Dermis blood vessel endothelial cell (primary cell): ENCODE data around the gene STX7. TPM values are rescaled to one million over a fixed set of nuclear protein-coding genes. Genes with fewer than 3 reads are reported as not detected.

Source experiments
- DNase-seq: peaks from one replicate; pipeline ENCODE4 v3.0.0; 2010
- total RNA-seq: library from RNA; depleted of rRNA; stranded (reverse); fragments of >200 nt; gene quantifications from 2 replicates; pipeline ENCODE4 v1.2.3, GENCODE V29; 2014

Gene STX7
- total RNA-seq, 1 donor from 2014 or later, result 58.9 TPM

DNA sequence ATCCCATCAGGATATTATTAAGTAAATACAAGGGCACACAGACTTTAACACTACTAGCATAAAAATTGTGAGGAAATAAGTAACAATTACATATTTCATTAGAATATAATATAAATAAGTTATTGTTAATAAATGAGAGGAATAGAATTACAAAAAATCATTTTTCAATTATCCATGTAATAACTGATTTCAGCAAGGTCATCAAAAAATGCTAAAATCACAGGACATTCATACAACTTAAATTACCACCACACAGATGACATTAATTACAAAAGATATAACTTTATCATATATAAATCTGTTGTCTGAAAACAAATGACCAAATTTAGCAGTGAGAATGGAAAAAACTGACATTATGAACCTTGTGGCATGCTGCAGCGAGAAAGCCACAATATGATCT, 37.0 kb downstream of the STX7 start:
- DNase-seq, result no peak

DNA sequence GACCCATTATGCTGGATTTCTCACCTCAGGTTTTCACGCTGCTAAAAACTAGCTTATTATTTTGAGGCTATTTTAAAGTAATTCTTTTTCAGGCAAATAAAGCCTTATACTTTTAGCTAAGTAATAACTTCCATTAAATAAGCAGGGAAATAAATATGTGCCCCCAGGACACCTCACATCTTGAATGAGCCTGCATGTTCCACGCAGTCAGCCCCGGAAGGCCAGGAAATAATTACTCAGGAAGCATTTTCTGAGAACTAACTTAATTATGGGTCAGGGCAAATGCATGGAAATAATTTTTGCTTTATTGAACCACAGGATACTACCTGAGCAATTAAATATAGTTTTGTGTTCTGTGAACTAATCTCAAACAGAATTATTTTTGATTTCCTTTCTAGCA, 41.1 kb downstream of the STX7 start:
- no peak for DNase-seq

DNA sequence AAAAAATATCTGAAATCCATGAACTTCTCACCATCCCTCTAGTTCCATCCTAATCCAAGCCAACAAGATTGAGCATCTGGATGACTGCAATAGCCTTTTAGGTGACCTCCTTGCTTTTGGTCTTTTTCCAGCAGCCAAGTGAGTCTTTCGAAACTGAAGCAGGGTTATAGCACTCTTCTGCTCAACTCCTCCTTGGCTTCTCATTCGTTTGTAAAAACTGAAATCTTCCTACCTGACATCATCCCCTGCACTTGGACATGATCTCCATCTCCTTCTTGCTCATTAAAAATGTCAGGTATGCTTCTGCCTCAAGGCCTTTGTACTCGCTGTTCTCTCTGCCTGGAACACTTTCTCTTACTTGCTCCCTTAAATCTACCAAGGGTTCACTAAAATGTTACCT, 46.0 kb downstream of the STX7 start:
- no peak for DNase-seq

DNA sequence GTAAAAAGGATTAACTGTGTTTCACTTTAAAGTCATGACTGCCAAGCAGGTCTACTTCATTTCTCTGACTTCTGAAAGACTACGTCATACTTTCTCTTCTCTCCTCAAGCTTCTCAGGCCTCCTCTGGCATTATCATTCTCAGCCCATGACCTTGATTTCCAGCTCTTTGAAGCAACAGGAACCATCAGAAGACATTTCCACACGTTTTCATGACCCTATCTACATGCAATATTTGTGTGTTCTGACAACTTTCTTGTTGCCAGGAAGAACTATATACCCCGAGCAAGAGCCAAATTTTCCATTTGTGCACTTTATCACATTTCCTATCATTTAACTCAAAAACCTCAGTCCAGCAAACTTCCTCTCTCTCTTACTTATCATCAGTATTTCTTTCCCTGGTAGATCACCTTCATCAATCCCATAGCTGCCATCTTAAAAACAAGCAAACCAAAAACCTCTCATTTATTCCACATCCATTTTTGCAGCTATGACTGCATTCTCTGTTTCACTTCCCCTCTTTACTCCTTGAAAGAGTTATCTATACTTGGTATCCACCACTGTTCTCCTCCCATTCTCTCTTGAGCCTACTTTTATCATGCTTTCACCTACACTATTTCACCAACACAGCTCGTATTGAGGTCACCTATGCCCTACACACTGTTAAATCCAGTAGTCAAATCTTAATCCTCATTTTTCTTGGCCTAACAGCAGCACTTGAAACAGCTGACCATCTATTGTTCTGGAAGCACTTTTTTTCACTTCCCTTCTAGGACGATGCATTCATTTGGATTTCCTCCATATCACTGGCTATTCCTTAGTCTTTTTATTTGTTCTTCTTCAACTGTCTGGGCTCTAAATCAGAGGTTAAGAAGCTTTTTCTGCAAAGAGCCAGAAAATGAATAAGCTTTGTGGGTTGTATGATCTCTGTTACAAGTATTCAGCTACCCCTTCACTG, 47.1 kb downstream of the STX7 start:
- peak; percentile 58 for DNase-seq

DNA sequence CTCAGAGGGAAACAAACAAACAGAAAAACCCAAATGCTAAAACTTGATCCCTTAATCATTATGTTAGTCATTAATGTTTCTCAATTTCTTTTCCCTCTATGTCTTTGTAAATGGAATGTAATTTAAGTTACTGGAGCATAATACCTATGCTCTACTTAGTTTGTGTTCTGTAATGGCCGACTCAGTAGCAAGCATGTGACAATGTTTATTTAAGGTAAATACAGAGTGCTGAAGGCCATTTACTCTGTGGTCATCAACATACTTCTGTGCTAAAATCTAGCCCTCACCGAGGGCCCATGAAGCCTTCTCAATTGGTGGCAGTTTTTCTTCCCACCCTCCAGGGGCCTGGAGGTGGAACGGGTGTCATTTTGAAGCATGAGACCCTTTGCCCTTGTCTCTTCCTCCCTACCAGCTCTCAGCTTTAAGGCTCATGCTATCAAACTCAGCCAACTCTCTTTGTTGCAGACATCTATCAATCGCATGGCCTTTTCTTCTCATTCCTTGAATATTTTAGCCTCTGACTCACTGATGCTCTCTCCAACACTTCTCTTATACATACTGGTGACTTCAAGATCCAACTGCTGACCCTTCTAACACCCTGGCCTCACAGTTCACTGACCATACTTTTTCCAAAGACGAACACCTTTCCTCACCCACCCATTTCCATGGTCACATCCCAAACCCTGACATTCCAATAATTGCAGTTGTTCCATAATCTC, 48.2 kb downstream of the STX7 start:
- DNase-seq, result no peak

DNA sequence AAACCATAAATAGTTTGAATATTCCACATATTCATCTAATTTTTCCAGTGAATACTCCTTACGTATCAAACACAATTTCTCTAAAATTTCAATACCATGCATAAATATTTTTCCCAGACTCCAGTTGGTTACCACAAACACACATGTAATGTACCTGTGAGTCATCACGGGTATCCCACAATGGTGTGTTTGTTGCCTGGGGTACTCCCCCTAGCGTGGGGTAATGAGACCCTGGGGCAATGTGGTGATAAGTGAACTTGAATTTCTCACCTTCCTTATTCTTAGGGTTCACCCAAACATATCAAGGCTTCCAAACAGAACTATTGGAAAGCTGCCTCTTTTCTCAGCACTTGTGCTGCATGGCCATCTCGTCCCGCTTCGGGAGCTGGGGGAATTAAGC, 51.0 kb downstream of the STX7 start:
- no peak for DNase-seq

DNA sequence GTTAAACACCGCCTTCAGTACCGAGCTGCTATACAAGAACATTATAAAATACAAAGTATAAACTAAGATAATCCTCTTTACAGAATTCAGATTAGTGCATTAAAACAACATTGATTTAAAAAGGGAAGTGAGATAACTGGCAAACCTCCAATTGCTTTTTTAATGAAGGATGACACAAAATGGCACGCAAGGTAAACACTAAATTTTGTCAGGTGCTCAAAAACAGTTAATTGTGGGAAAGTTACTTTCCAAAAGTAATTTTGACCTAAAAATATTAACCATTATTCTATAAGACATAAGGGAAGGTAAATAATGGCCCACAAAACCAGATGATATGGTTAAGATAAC, 53.3 kb downstream of the STX7 start:
- DNase-seq, result no peak

DNA sequence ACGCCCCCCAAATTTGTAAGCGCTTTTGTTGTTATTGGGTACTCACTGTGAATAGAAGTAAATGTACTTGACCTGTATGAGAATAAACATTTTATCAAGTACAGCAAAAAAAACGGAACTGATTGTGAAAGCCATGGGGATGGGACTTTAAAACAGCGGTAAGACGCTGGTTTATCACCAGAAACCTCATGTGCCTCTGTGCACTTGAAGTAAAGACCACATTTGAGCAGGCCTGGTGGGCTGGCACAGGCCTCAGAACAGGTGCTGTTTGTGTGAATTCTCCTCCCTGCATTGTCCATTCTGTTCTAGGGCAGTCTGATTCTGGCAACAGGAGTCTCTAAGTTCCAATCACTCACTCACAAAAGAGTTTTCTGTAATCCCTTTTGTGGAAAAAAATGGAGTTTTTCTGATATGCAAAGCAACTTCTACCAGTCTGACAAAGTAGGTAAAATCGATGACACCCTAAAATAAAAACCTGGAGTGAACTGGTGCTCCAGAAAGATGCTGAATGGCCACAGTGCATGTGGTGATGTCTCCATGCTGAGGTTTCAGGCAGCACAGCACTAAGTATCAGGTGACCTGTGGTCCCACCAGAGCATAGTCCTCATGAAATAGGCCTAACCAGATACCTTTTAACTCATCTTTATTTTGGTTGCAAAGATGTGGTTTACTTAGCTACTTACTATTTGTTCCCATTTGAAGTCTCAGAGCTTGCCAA, 53.9 kb downstream of the STX7 start:
- no peak for DNase-seq

DNA sequence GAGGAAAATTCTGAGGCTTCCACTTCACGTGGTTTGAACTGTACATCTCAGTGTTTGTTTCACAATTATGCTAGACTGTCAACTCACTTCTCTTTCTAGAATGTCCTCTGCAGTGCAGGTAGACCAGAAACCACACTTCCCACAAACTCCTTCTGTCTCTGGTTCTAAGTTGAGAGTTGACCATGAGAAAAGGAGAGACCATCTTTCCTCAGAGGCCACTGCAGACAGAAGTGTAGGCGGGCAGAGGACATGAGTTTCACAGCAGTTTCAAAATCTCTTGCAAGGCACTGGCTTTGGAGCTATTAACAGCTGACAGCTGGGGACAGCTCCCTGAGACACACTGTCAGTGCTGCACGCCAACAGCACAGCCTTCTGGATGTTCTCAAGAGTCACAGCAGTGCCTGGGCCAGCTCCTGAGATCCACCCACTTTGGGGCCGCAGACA, 56.2 kb downstream of the STX7 start:
- no peak for DNase-seq

DNA sequence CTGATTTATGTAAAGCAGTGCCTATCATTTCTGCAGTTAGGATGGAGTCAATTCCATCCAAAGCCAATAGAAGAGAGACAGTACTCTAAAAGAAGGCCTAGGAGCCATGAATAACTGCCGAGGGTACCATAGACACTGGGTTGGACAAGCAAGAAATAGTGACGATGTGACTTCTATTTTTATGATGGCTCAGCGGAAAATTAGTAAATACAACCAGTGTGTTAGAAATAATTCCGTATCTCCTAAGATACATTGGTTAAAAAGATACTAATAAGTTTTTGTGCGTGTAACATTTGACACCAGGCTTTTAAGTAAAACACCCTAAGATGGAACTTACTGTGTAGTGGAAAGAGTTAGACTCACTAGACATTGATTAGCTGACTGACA, 66.1 kb downstream of the STX7 start:
- DNase-seq, result no peak

DNA sequence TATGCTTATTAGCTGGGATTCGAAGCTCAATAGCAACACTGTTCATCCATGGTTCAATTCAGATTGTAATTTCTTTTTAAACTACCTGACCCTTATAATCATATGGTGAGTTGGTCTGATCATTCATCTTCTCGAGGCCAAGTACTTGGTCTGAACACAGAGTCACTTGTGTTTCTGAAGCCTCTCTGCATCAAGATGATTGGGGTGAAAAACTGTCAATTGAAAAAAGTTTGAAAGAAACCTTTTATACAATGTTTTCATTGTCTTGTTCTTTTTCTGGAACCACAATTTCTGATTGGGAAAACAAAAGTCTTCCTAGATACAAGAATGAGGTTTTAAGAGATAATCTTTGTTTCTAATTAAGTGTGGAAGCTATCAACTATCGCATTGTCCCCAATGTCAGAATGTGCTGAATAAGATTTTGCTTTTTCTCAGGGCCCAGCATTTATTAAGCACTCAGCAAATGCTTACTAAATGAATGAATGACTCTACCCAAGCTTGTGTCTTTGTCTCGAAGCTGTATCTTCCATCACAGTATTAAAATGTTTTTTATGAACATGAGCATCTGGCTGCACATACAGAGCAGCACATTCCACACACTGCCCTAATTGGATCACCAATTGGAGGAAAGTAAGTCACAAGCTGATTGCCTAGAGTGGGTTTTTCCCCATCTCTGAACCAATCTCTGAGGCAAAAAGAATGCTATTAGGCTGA, 66.6 kb downstream of the STX7 start:
- DNase-seq, result no peak

DNA sequence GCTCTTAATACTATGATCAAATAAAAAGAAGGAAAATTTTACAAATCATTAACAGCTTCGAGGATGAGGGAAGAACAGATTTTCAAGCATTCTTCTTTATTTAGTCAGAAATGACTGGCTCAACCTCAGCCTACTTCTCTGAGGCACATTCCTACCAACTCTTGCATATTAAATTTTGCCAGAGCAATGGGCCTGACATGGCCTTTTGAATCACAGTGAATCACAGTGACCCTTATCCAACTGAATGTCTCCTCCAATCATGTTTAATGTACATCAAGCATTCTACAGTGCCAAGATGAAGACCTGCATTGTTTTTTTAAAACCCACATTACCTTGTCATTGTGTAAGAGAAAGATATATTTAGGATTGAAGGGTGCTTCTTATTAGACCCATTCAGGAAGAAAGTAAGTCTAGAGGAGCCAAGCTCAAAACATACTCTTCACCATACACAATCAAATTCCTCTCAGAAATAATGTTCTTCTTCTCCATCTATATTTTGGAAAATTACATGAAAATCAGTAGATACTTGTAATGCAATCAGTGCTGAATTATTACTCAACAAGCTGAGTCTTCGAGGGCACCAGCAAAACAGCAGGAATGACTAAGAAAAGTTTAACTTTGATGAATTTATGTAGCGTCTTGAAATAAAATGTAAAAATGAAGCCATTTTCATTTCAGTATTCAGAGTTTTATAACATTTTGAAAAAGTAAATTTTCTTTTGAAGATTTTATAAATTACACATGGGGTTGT, 67.5 kb downstream of the STX7 start:
- no peak for DNase-seq

DNA sequence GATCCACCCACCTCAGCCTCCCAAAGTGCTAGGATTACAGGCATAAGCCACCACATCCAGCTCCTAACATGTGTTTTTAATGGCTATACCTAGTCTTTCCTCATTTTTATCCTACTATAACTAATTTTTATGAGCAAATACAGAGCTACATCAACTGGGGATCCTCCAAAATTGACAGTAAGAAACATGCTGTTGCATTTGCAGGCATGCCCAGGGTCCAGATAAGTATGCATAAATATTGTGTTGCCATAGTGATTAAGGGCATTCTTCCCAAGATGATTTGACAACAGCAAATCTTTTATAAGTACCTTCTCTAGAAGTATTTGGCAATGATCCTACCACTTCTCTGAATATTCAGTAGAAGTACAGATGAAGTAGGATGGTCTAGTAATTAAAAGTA, 69.7 kb downstream of the STX7 start:
- no peak for DNase-seq

DNA sequence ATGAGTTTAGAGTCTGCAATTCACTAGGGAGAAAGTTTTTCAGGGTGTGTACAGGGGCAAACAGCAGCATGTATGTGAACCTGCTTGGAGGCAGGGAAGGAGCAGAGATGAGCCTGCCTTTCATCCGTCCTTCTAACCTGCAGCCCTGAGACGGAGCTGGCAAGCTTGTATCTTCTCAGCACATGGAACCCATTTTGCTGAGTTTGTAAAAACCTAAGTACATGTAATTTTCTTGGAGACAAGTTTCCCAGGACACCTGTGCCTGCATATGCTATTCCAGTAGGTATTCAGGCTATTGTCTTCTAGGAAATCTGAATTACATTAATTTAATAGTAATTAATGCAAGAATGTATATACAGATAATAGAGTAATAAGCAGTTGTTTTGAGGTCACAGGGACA, 82.8 kb downstream of the STX7 start:
- no peak for DNase-seq

DNA sequence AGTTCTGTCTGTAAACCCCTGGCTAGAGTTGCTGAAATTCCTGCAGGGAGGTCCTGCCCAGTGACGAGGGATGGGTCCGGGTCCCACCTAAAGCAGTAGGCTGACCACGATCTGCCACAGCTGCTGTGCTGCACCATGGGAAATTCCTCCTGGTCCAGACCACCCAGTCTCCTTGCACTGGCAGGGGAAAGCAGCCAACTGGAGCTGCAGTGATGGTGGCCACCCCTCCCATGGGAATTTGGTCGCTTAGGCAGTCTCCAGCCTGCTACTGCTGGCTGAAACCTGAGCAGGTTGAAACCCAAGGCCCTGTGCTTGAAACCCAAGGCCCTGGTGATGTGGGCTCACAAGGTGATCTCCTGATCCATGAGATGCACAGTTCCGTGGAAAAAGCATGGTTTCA, 87.7 kb downstream of the STX7 start:
- DNase-seq, result no peak

DNA sequence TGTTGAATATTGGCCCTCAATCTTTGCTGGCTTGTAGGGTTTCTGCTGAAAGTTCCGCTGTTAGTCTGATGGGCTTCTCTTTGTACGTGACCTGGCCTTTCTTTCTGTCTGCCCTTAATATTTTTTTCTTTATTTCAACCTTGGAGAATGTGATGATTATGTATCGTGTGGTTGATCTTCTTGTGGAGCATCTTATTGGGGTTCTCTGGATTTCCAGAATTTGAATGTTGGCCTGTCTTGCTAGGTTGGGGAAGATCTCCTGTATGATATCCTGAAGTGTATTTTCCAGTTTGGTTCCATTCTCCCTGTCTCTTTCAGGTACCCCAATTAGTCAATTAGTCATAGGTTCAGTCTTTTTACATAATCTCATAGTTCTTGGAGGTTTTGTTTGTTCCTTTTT, 89.1 kb downstream of the STX7 start:
- no peak for DNase-seq

DNA sequence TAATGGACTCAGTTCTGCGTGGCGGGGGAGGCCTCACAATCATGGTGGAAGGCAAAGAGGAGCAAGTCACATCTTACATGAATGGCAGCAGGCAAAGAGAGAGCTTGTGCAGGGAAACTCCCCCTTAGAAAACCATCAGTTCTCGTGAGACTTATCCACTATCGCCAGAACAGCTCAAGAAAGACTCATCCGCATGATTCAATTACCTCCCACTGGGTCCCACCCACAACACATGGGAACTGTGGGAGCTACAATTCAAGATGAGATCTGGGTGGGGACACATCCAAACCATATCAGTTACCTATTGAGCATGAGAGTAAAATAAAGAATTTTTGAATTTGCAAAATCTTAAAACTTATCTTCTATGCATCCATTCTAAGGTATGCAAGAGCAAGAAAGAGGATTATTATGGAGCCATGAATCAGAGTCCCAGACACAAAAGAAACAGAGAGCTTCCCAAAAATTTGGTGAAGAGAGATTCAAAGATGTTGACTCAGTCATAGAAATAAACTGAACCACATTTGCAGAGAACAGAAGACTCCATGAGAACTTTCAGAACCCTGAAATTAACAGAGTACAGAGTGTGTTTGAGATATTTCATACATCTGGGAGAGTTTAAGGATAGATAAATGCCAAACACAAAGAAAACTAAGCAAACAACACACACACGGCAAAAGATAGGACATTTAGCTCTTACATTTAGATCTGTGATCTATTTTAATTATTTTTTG, 94.5 kb downstream of the STX7 start:
- DNase-seq, result no peak

DNA sequence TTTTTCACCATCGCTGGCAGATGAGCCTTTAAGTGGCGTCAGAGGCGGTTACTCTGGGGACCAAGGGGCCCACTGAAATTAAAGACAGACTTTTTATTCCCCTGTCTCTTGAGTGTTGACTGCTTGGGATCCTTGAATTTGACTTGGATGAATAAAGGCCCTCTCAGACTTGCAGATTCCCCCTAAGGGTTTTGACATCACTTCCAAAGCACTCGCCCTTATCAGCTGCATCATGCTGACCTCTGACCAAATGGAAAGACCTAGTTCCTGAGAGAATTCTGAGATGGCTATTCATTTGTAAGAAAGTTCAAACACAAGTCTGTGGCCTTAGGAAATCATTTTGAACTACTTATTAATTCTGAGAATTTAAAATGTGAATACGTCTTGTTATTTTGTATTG, 98.2 kb downstream of the STX7 start:
- no peak for DNase-seq

DNA sequence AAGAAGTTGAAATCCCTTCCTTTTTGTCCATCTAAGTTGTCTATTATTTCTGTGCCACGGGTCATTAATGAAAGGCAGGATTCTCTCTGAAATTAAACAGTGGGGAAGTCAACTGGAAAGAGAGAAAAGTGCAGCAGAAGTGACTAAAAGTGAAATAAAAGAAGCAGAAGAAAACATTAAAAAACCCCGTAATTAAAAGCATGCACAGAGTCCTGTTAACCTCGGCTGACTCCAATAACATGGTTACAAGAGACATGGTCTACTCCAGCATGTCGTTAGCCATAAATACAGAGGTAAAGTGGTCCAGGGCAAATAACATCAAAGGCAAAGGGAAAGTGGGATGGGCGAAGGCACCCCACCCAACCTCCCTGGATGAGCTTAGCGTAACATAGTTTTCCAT, 98.6 kb downstream of the STX7 start:
- DNase-seq, result no peak

DNA sequence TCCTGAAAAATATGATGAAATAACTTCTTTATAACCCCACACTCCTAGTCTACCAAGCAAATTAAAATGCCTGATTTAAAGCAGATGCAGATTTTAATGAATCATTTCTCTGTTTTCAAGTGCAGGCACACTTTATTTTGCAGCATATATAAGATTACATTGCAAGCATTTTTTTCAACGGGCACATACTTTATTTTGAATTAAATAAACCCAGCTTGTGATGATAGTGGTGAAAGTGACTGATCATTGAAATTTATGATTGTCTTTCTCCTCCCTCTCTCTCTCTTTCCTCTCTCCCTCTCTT, 99.5 kb downstream of the STX7 start:
- no peak for DNase-seq

DNA sequence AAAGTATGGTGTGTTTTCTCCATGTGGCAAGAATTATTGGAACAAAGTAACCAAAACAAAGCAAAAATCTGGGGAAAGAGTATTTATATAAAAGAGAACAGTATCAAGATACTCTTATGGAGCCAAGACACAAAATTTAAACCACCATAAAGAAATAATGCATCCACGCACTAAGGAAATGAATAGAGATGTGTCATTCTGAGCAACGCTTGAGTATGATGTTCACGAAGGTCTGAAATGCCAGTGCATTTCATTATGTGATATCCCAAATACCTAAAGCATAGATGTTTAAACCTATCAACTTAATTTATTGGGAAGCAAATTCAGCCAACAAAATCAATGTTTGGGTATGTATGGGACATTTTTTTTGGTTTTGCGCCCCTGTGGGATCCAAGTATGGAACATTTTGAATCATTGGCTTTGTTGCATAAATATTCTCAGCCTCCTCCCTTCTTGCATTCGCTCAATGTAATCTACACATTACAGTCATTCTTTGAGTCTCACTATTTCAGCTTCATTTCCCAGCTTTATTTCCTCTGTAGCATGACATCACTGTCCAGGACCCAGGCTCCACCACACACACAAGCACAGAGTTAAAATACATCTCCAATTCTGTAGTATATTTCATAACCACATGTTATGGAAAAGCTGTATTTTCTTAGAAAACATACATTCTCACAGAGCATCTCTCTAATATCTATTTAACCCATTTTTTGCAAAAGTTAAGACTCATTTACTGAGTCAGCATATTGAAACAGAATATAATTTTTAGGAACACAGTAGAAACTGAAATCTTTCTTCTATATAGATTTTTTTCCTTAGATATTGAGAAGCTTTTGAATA, 100.0 kb downstream of the STX7 start:
- DNase-seq, result no peak
